Activated B cell treated with CpG ODN at 0.5 μM for 24 hours (primary cell): ENCODE measurements around the gene ZNF681. TPM values are rescaled to one million over a fixed set of nuclear protein-coding genes. Genes with fewer than 3 reads are reported as not detected.
"Not testable (repeated sequence)": the region's sequence is repeated elsewhere in the genome, so short reads cannot be mapped to it uniquely, and the experiment has no call there.

ENCODE experiments used
- ATAC-seq: fragments of 200-7000 bp; cut with Tn5 transposase; one replicate; pipeline ENCODE4 v1.10.0; 2021; ENCODE audit warnings: low read depth, mild to moderate bottlenecking, moderate library complexity
- CTCF ChIA-PET: fragments of 350-600 bp; sonication (Branson Sonifier 250); formaldehyde crosslinking; loops from one replicate; lab custom pipeline; 2021; ENCODE audit warnings: antibody characterized with exemption; lab: Charles Lee
- POLR2A ChIA-PET: fragments of 350-600 bp; sonication (Branson Sonifier 250); formaldehyde crosslinking; loops from one replicate; lab custom pipeline; 2021; ENCODE audit warnings: antibody characterized with exemption; lab: Charles Lee
- DNase-seq: peaks from one replicate; pipeline ENCODE4 v3.0.0; 2022
- H3K27ac Mint-ChIP-seq: one replicate; pipeline ENCODE4 v1.8.0; 2020; ENCODE audit warnings: mixed read lengths
- H3K27me3 Mint-ChIP-seq: one replicate; pipeline ENCODE4 v1.8.0; 2021; ENCODE audit warnings: mixed read lengths
- H3K36me3 Mint-ChIP-seq: one replicate; pipeline ENCODE4 v1.8.0; 2021; ENCODE audit warnings: low read depth, mixed read lengths
- H3K4me1 Mint-ChIP-seq: one replicate; pipeline ENCODE4 v1.8.0; 2021; ENCODE audit warnings: mixed read lengths
- H3K4me3 Mint-ChIP-seq: one replicate; pipeline ENCODE4 v1.8.0; 2020; ENCODE audit warnings: mild to moderate bottlenecking, mixed read lengths
- H3K9me3 Mint-ChIP-seq: one replicate; pipeline ENCODE4 v1.8.0; 2020; ENCODE audit warnings: mixed read lengths
- CTCF ChIP-seq: fragments of 200-600 bp; IDR thresholded peaks from one replicate; pipeline ENCODE4 v1.8.0; 2022; ENCODE audit warnings: antibody characterized with exemption, mild to moderate bottlenecking
- intact Hi-C: fragments of 100-400 bp; cut with micrococcal nuclease; formaldehyde crosslinking; loops from one replicate; pipeline ENCODE4 v1.15.1; 2024
- total RNA-seq: library from RNA; stranded (reverse); gene quantifications from 2 replicates; pipeline ENCODE4 v1.2.3, GENCODE V29; 2022

The ZNF681 gene
- total RNA-seq, 1 donor from 2014 or later, result 5.5 TPM

GRCh38 chr19:23762884-23763711 is 4.4 kb upstream of the ZNF681 start:
- POLR2A ChIA-PET, result interaction anchor here (0.6 to 2.5 kb wide), 4 partner anchors 73 to 346 kb away, joined by 3 to 13 read pairs (median 4); partner anchors contain the start of gene ZNF675
- intact Hi-C loops, result loop anchor here (1.0 to 2.0 kb wide), 4 partner anchors 76 to 646 kb away; partner anchors contain the start of genes ZNF254, ZNF675, ZNF724 and ZNF730
- CTCF ChIA-PET, result no interaction called here
- H3K27me3 Mint-ChIP-seq, result no peaks in the 10 kb centered on the region
- H3K36me3 Mint-ChIP-seq, result peaks cover 9% of the 10 kb centered on the region
- H3K9me3 Mint-ChIP-seq, result no peaks in the 10 kb centered on the region
- peak; percentile 82 for ATAC-seq
- DNase-seq, result peak; percentile 78
- peaks cover 27% of the 10 kb centered on the region for H3K4me1 Mint-ChIP-seq
- TF ChIP-seq CTCF, result no peak
- peak overlapping the region; percentile 69 for H3K27ac Mint-ChIP-seq
- peak overlapping the region; percentile 97 for H3K4me3 Mint-ChIP-seq

DNA sequence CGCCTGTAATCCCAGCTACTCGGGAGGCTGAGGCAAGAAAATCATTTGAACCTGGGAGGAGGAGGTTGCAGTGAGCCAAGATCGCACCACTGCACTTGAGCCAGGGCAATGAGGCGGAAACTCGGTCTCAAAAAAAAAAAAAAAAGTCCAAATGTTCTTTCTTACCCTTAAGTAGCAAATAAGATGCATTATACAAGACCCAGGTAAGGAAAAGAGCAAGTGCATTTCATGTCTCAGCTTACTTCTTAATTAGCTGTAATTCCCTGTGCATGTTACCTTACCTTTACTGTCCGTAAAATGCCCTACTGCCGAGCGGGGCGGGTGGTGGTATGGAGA is 3.8 kb upstream of the ZNF681 start:
- peaks cover 29% of the 10 kb centered on the region for H3K4me1 Mint-ChIP-seq
- no peak for ATAC-seq
- peaks cover 9% of the 10 kb centered on the region for H3K36me3 Mint-ChIP-seq
- ChIA-PET POLR2A (interaction anchor here (0.5 to 2.5 kb wide), 5 partner anchors 72 to 464 kb away, joined by 3 to 13 read pairs (median 4); partner anchors contain the start of gene ZNF675), CTCF (no interaction called here)
- H3K27ac Mint-ChIP-seq, result peak overlapping the region; percentile 69
- intact Hi-C loops, result loop anchor here (1.0 to 2.0 kb wide), 4 partner anchors 75 to 646 kb away; partner anchors contain the start of genes ZNF254, ZNF675, ZNF724 and ZNF730
- peak overlapping the region; percentile 97 for H3K4me3 Mint-ChIP-seq
- no peaks in the 10 kb centered on the region for H3K9me3 Mint-ChIP-seq
- no peak for TF ChIP-seq CTCF
- no peaks in the 10 kb centered on the region for H3K27me3 Mint-ChIP-seq
- DNase-seq, result no peak

DNA sequence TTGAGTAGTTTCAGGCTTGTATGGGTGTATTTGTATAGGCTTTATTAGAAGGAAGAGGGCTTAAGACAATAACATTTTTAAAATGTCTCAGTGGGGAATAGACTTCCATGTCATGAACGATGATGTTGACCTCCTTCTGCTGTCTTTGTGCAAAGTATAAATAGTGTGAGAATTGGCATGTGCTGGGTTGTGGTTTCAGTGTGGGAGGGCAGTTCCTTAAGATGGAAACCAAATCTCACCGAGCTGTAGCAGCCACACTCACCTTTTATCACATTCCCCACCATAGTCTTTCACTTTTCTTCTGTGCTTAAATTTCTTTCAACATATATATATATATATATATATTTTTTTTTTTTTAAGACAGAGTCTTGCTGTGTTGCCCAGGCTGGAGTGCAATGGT is 1.6 kb upstream of the ZNF681 start:
- CTCF ChIA-PET, H3K4me3 Mint-ChIP-seq, POLR2A ChIA-PET, H3K27ac Mint-ChIP-seq, intact Hi-C loops, H3K27me3 Mint-ChIP-seq, DNase-seq, ATAC-seq, H3K9me3 Mint-ChIP-seq: not testable (repeated sequence)
- H3K36me3 Mint-ChIP-seq, result peaks cover 14% of the 10 kb centered on the region
- H3K4me1 Mint-ChIP-seq, result peaks cover 29% of the 10 kb centered on the region

GRCh38 chr19:23743633-23744232 is 15.0 kb downstream of the ZNF681 start:
- POLR2A ChIA-PET, result not testable (repeated sequence)

DNA sequence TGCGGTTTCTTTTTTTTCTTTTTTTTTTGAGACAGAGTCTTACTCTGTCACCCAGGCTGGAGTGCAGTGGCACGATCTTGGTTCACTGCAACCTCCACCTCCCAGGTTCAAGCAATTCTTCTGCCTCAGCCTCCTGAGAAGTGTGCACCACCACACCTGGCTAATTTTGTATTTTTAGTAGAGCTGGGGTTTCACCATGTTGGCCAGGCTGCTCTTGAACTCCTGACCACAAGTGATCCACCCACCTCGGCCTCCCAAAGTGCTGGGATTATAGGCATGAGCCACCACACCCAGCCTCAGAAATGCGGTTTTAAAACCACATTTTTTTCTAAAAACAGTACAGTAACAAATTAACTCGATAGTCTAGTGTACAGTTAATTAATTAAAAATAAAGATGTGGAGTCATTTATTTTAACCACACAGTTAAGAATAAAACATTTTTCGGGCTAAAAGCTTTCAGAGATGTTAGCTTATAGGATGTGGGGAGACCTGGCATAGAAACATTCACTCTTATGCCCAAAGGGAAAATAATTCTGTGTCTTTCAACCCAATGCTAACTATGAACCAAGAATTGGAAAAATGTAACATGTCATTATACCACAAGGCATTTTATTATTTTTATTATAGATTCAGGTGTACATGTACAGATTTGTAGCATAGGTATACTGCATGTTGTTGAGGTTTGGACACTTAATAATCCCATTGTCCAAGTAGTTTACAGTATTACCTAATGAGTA is 27.8 kb downstream of the ZNF681 start:
- DNase-seq, H3K36me3 Mint-ChIP-seq, H3K27ac Mint-ChIP-seq, intact Hi-C loops, CTCF ChIA-PET, H3K4me3 Mint-ChIP-seq, H3K4me1 Mint-ChIP-seq, POLR2A ChIA-PET, ATAC-seq, H3K27me3 Mint-ChIP-seq: not testable (repeated sequence)
- H3K9me3 Mint-ChIP-seq, result peaks cover 17% of the 10 kb centered on the region

More at GRCh38 chr19:23743633-23744232, 15.0 kb downstream of the ZNF681 start:
- Mint-ChIP-seq H3K36me3 (peaks cover 54% of the 10 kb centered on the region), H3K9me3 (peaks cover 27% of the 10 kb centered on the region)
- H3K4me3 Mint-ChIP-seq, DNase-seq, H3K27ac Mint-ChIP-seq, H3K4me1 Mint-ChIP-seq, CTCF ChIA-PET, ATAC-seq, H3K27me3 Mint-ChIP-seq, intact Hi-C loops: not testable (repeated sequence)

DNA sequence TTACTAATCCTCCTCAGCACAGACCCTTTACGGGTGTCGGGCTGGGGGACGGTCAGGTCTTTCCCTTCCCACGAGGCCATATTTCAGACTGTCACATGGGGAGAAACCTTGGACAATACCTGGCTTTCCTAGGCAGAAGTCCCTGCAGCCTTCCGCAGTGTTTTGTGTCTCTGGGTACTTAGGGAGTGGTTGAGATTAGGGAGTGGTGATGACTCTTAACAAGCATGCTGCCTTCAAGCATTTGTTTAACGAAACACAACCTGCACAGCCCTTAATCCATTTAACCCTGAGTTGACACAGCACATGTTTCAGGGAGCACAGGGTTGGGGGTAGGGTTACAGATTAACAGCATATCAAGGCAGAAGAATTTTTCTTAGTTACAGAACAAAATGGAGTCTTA is 34.5 kb downstream of the ZNF681 start:
- Mint-ChIP-seq H3K4me1 (peaks cover 15% of the 10 kb centered on the region), H3K4me3 (peak overlapping the region; percentile 44)
- ATAC-seq, H3K27me3 Mint-ChIP-seq, H3K27ac Mint-ChIP-seq, DNase-seq, POLR2A ChIA-PET, CTCF ChIA-PET, H3K36me3 Mint-ChIP-seq, intact Hi-C loops, H3K9me3 Mint-ChIP-seq: not testable (repeated sequence)
